Panc1 (cell line): ENCODE measurements around the gene SSBP4. TPM values are rescaled to one million over a fixed set of nuclear protein-coding genes. Genes with fewer than 3 reads are reported as not detected.

Source experiments
- ATAC-seq: fragments of 200-7000 bp; cut with Tn5 transposase; 2 replicates; pipeline ENCODE4 v1.9.1; 2020; ENCODE audit warnings: mild to moderate bottlenecking, moderate library complexity
- BruUV-seq: library from RNA; stranded (reverse); fragments of 400-500 nt; replicated peaks from 2 replicates; lab custom pipeline; 2021; lab: Mats Ljungman, UMichigan
- CTCF ChIA-PET: fragments of 300-600 bp; sonication (Branson Sonifier 250); formaldehyde crosslinking; loops from one replicate; lab custom pipeline; 2022; ENCODE audit warnings: antibody characterized with exemption; lab: Charles Lee
- POLR2A ChIA-PET: fragments of 300-600 bp; sonication (Branson Sonifier 250); formaldehyde crosslinking; loops from one replicate; lab custom pipeline; 2022; ENCODE audit warnings: antibody characterized with exemption; lab: Charles Lee
- DNase-seq: peaks from one replicate; pipeline ENCODE4 v3.0.0-alpha.2; 2010; ENCODE audit warnings: low read depth, low spot score
- H3K27ac ChIP-seq: 2 replicates; pipeline ENCODE4 v1.5.1; 2011; ENCODE audit warnings: mild to moderate bottlenecking, low read length, inconsistent platforms
- H3K27me3 ChIP-seq: fragments of 200-500 bp; sonication (Bioruptor generic); 2 replicates; pipeline ENCODE4 v1.6.0; 2014; ENCODE audit warnings: low read length, inconsistent platforms; ENCODE audit not compliant: control insufficient read depth, insufficient read depth
- H3K36me3 ChIP-seq: fragments of 200-500 bp; sonication (Bioruptor generic); 2 replicates; pipeline ENCODE4 v1.5.1; 2014; ENCODE audit warnings: inconsistent platforms, mild to moderate bottlenecking, low read length, moderate library complexity; ENCODE audit not compliant: control insufficient read depth, insufficient read depth
- H3K4me1 ChIP-seq: 2 replicates; pipeline ENCODE4 v1.5.1; 2011; ENCODE audit warnings: inconsistent platforms, mild to moderate bottlenecking, low read length, moderate library complexity; ENCODE audit not compliant: control insufficient read depth, insufficient read depth
- H3K4me3 ChIP-seq, 2 experiments: 2 replicates each; pipeline ENCODE4 v1.5.1; 2011 to 2012; ENCODE audit warnings: low read depth in 2 of 2, low read length in 2 of 2, mild to moderate bottlenecking in 2 of 2, inconsistent platforms in 1 of 2, moderate library complexity in 1 of 2
- H3K9me3 ChIP-seq: fragments of 200-500 bp; sonication (Bioruptor generic); 2 replicates; pipeline ENCODE4 v1.5.1; 2014; ENCODE audit warnings: low read depth, mild to moderate bottlenecking, inconsistent platforms, low read length, moderate library complexity; ENCODE audit not compliant: control insufficient read depth, insufficient read depth
- POLR2AphosphoS5 ChIP-seq: IDR thresholded peaks from 2 replicates; pipeline ENCODE4 v1.6.1; 2012; ENCODE audit warnings: mild to moderate bottlenecking, low read depth, low read length, moderate library complexity
- REST ChIP-seq, 2 experiments: IDR thresholded peaks; 2 replicates each; pipeline ENCODE4 v1.6.1; 2011 to 2012; ENCODE audit warnings: low read depth in 2 of 2, control low read depth in 1 of 2, low read length in 1 of 2, mild to moderate bottlenecking in 1 of 2, moderate library complexity in 1 of 2; ENCODE audit not compliant: insufficient read depth in 1 of 2
- SIN3A ChIP-seq: IDR thresholded peaks from 2 replicates; pipeline ENCODE4 v1.6.1; 2012; ENCODE audit warnings: low read depth, mild to moderate bottlenecking, low read length, moderate library complexity, borderline replicate concordance; ENCODE audit not compliant: insufficient read depth
- TCF7L2 ChIP-seq: IDR thresholded peaks from 2 replicates; pipeline ENCODE4 v1.6.1; 2011; ENCODE audit warnings: mild to moderate bottlenecking, low read depth, low read length, inconsistent platforms
- in situ Hi-C: cut with HindIII; loops from 2 replicates; pipeline ENCODE4 v1.10.0; 2016; ENCODE audit warnings: low sequenced_read_pairs, low pct_unique_long_range_greater_than_20kb
- intact Hi-C: fragments of 100-400 bp; cut with micrococcal nuclease; formaldehyde crosslinking; loops from one replicate; pipeline ENCODE4 v1.10.0; 2022; ENCODE audit not compliant: unreplicated experiment
- total RNA-seq: library from RNA; stranded (reverse); gene quantifications from one replicate; pipeline ENCODE4 v1.2.1, GENCODE V29; 2021; ENCODE audit not compliant: unreplicated experiment
- TF ChIP-seq, protein P1 (sequence below): fragments of 450-650 bp; IDR thresholded peaks from 2 replicates; pipeline ENCODE4 v1.5.1; 2017; ENCODE audit warnings: mild to moderate bottlenecking

Gene SSBP4
- total RNA-seq, 1 experiment from 2014 or later: 128 TPM

- TF ChIP-seq, protein P1, sequence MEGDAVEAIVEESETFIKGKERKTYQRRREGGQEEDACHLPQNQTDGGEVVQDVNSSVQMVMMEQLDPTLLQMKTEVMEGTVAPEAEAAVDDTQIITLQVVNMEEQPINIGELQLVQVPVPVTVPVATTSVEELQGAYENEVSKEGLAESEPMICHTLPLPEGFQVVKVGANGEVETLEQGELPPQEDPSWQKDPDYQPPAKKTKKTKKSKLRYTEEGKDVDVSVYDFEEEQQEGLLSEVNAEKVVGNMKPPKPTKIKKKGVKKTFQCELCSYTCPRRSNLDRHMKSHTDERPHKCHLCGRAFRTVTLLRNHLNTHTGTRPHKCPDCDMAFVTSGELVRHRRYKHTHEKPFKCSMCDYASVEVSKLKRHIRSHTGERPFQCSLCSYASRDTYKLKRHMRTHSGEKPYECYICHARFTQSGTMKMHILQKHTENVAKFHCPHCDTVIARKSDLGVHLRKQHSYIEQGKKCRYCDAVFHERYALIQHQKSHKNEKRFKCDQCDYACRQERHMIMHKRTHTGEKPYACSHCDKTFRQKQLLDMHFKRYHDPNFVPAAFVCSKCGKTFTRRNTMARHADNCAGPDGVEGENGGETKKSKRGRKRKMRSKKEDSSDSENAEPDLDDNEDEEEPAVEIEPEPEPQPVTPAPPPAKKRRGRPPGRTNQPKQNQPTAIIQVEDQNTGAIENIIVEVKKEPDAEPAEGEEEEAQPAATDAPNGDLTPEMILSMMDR: no peak
- no peak for TF ChIP-seq POLR2AphosphoS5
- TF ChIP-seq SIN3A: no peak
- no peak for TF ChIP-seq TCF7L2
- no peak for TF ChIP-seq REST (IDR thresholded peaks at IDR 0.05; ENCODE audit: insufficient read depth in 1 of 2, low read depth in 2 of 2, low read length in 1 of 2)
- no TSS peak for BruUV-seq
- Histone ChIP-seq H3K27me3 (no peaks in the 10 kb centered on the region), H3K4me1 (peaks cover 31% of the 10 kb centered on the region), H3K36me3 (no peaks in the 10 kb centered on the region), H3K27ac (no peak overlapping the region), H3K9me3 (no peaks in the 10 kb centered on the region), H3K4me3 (no peak overlapping the region)
- no peak for DNase-seq
- intact Hi-C loops (no loop called here), in situ Hi-C loops (no loop called here)
- CTCF ChIA-PET: no interaction called here
- POLR2A ChIA-PET: no interaction called here
- no peak for ATAC-seq
Observed at GRCh38 chr19:18442941-18443340, 23.7 kb downstream of the SSBP4 start.

- no peak for DNase-seq
- Histone ChIP-seq H3K4me3 (no peak overlapping the region), H3K36me3 (no peaks in the 10 kb centered on the region), H3K4me1 (peaks cover 28% of the 10 kb centered on the region), H3K9me3 (no peaks in the 10 kb centered on the region), H3K27ac (no peak overlapping the region), H3K27me3 (no peaks in the 10 kb centered on the region)
- TF ChIP-seq TCF7L2 (no peak), REST (IDR thresholded peaks at IDR 0.05; ENCODE audit: insufficient read depth in 1 of 2, low read depth in 2 of 2, low read length in 1 of 2) (no peak), POLR2AphosphoS5 (no peak), SIN3A (no peak)
- TF ChIP-seq, protein P1: no peak
- ATAC-seq: no peak
- in situ Hi-C loops (no loop called here), intact Hi-C loops (no loop called here)
- ChIA-PET CTCF (no interaction called here), POLR2A (no interaction called here)
- no TSS peak for BruUV-seq
Observed at GRCh38 chr19:18443406-18443805, 24.2 kb downstream of the SSBP4 start.
